ENCODE measurements around the gene NR1H3. TPM values are rescaled to one million over a fixed set of nuclear protein-coding genes. Genes with fewer than 3 reads are reported as not detected.

The NR1H3 gene
- total and polyA plus RNA-seq, 10 of the 15 experiments (the other 5 are each of a cell fraction or from before 2014, with no cell fraction given) = 2.6 to 8.9 (median 4.5) TPM

GRCh38 chr11:47269829-47270305 is 12.1 kb downstream of the NR1H3 start, which contains the start of gene MADD (continued):
- TF ChIP-seq, protein P1, sequence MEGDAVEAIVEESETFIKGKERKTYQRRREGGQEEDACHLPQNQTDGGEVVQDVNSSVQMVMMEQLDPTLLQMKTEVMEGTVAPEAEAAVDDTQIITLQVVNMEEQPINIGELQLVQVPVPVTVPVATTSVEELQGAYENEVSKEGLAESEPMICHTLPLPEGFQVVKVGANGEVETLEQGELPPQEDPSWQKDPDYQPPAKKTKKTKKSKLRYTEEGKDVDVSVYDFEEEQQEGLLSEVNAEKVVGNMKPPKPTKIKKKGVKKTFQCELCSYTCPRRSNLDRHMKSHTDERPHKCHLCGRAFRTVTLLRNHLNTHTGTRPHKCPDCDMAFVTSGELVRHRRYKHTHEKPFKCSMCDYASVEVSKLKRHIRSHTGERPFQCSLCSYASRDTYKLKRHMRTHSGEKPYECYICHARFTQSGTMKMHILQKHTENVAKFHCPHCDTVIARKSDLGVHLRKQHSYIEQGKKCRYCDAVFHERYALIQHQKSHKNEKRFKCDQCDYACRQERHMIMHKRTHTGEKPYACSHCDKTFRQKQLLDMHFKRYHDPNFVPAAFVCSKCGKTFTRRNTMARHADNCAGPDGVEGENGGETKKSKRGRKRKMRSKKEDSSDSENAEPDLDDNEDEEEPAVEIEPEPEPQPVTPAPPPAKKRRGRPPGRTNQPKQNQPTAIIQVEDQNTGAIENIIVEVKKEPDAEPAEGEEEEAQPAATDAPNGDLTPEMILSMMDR (IDR thresholded peaks at IDR 0.05 in 2 of 3, conservative IDR thresholded peaks at IDR 0.05 in 1 of 3; ENCODE audit: control insufficient read depth in 2 of 3, extremely low read depth in 1 of 3, insufficient read depth in 1 of 3, low read depth in 3 of 3, low read length in 3 of 3) = peak in 1 of 3 experiments; percentile 19; a peak in 1 of 6 replicates
- TF ChIP-seq SMAD5 (IDR thresholded peaks at IDR 0.05; ENCODE audit: low read depth) (no peak), TCF12 (IDR thresholded peaks at IDR 0.05; ENCODE audit: low read depth, low read length) (0 out of 2 replicates have a peak, but pooled peaks have one; percentile 6), CBX5 (IDR thresholded peaks at IDR 0.05; ENCODE audit: low read depth) (no peak), RAD21 (IDR thresholded peaks at IDR 0.05; ENCODE audit: insufficient read depth, low read depth, low read length) (no peak), ASH2L (IDR thresholded peaks at IDR 0.05; ENCODE audit: borderline replicate concordance, low read depth) (no peak), KLF5 (IDR thresholded peaks at IDR 0.05; ENCODE audit: partially characterized antibody) (peak; percentile 95), CEBPB (IDR thresholded peaks at IDR 0.05; ENCODE audit: borderline replicate concordance in 1 of 2, low read depth in 2 of 2, low read length in 2 of 2) (no peak), TAF1 (IDR thresholded peaks at IDR 0.05; ENCODE audit: borderline replicate concordance, low read depth, low read length) (peak; percentile 65; the same call in 1 of the 2 replicates), SRF (IDR thresholded peaks at IDR 0.05; ENCODE audit: low read depth in 2 of 2, low read length in 2 of 2) (0 out of 4 replicates have a peak, but pooled peaks of 1 of the 2 experiments have one; percentile 18), CHD2 (IDR thresholded peaks at IDR 0.05; ENCODE audit: borderline replicate concordance, low read depth, low read length) (0 out of 2 replicates have a peak, but pooled peaks have one; percentile 5), TBL1XR1 (IDR thresholded peaks at IDR 0.05; ENCODE audit: low read depth, low read length) (no peak), SREBF1 (IDR thresholded peaks at IDR 0.05; ENCODE audit: low read length) (peak; percentile 88), RAD51 (IDR thresholded peaks at IDR 0.05) (no peak), POLR2AphosphoS5 (IDR thresholded peaks at IDR 0.05; ENCODE audit: low read length) (peak; percentile 82; the same call in 1 of the 2 replicates), E2F8 (IDR thresholded peaks at IDR 0.05; ENCODE audit: low read depth, partially characterized antibody) (no peak), E2F4 (IDR thresholded peaks at IDR 0.05; ENCODE audit: low read depth, low read length) (peak; percentile 8; the same call in 1 of the 2 replicates), CHD1 (IDR thresholded peaks at IDR 0.05; ENCODE audit: low read depth, low read length) (peak; percentile 96)
- TF ChIP-seq, protein P2, sequence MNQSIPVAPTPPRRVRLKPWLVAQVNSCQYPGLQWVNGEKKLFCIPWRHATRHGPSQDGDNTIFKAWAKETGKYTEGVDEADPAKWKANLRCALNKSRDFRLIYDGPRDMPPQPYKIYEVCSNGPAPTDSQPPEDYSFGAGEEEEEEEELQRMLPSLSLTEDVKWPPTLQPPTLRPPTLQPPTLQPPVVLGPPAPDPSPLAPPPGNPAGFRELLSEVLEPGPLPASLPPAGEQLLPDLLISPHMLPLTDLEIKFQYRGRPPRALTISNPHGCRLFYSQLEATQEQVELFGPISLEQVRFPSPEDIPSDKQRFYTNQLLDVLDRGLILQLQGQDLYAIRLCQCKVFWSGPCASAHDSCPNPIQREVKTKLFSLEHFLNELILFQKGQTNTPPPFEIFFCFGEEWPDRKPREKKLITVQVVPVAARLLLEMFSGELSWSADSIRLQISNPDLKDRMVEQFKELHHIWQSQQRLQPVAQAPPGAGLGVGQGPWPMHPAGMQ (IDR thresholded peaks at IDR 0.05; ENCODE audit: borderline replicate concordance) = no peak
- TF ChIP-seq, protein P3, sequence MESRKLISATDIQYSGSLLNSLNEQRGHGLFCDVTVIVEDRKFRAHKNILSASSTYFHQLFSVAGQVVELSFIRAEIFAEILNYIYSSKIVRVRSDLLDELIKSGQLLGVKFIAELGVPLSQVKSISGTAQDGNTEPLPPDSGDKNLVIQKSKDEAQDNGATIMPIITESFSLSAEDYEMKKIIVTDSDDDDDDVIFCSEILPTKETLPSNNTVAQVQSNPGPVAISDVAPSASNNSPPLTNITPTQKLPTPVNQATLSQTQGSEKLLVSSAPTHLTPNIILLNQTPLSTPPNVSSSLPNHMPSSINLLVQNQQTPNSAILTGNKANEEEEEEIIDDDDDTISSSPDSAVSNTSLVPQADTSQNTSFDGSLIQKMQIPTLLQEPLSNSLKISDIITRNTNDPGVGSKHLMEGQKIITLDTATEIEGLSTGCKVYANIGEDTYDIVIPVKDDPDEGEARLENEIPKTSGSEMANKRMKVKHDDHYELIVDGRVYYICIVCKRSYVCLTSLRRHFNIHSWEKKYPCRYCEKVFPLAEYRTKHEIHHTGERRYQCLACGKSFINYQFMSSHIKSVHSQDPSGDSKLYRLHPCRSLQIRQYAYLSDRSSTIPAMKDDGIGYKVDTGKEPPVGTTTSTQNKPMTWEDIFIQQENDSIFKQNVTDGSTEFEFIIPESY (IDR thresholded peaks at IDR 0.05) = no peak

Measured in GM12878 (cell line).